HepG2 (cell line): Measurements from ENCODE around the gene OR52I1. TPM values are rescaled to one million over a fixed set of nuclear protein-coding genes. Genes with fewer than 3 reads are reported as not detected.

Experiments
- ATAC-seq: fragments of 200-7000 bp; cut with Tn5 transposase; 3 replicates; pipeline ENCODE4 v1.9.1; 2020; ENCODE audit warnings: mild to moderate bottlenecking, moderate library complexity
- BruUV-seq: library from RNA; stranded (reverse); fragments of 400-500 nt; replicated peaks from 2 replicates; lab custom pipeline; 2021; lab: Mats Ljungman, UMichigan
- CTCF ChIA-PET: fragments of 300-600 bp; formaldehyde crosslinking; extraction: SDS; loops from one replicate; lab custom pipeline; 2021; ENCODE audit warnings: low total read pairs, inconsistent platforms, low intra/inter-chr PET ratio; lab: Yijun Ruan, JAX
- POLR2A ChIA-PET: fragments of 350-600 bp; sonication (Branson Sonifier 250); formaldehyde crosslinking; loops from one replicate; lab custom pipeline; 2020; ENCODE audit warnings: antibody characterized with exemption, inconsistent platforms; lab: Yijun Ruan, JAX
- DNase-seq: peaks from one replicate; pipeline ENCODE4 v3.0.0-alpha.2; 2015; ENCODE audit warnings: low spot score
- FAIRE-seq: peaks from 3 replicates; lab custom pipeline; 2011; peaks lifted over from hg19 to GRCh38; lab: Jason Lieb, UNC
- H2AFZ ChIP-seq: one replicate; pipeline ENCODE4 v1.6.1; 2011; ENCODE audit warnings: low read length, inconsistent platforms
- H3K27ac ChIP-seq: fragments of 300-600 bp; 3 replicates; pipeline ENCODE4 v1.8.0; 2011; ENCODE audit warnings: mixed run types, mild to moderate bottlenecking, mixed read lengths, low read length, inconsistent platforms; ENCODE audit not compliant: insufficient read depth; ENCODE audit errors: extremely low read length
- H3K27me3 ChIP-seq, 2 experiments: fragments of 200-600 bp in 1 of 2; 2 replicates in 1 of 2; 3 replicates in 1 of 2; pipeline versions ENCODE4 v1.6.0 to v1.8.0; 2011; ENCODE audit warnings: low read length in 2 of 2, mild to moderate bottlenecking in 2 of 2, moderate library complexity in 2 of 2, inconsistent platforms in 1 of 2; ENCODE audit not compliant: insufficient read depth in 2 of 2, control insufficient read depth in 1 of 2
- H3K36me3 ChIP-seq, 2 experiments: fragments of 200-600 bp in 1 of 2; replicated peaks in 1 of 2; 2 replicates in 1 of 2; 3 replicates in 1 of 2; pipeline versions ENCODE4 v1.5.1 to v1.8.0; 2011; ENCODE audit warnings: low read length in 2 of 2, inconsistent platforms in 1 of 2; ENCODE audit not compliant: insufficient read depth in 2 of 2, control insufficient read depth in 1 of 2
- H3K4me1 ChIP-seq: 2 replicates; pipeline ENCODE4 v1.5.1; 2012; ENCODE audit warnings: low read length, inconsistent platforms; ENCODE audit not compliant: insufficient read depth
- H3K4me2 ChIP-seq: 2 replicates; pipeline ENCODE4 v1.6.0; 2011; ENCODE audit warnings: low read depth, low read length, inconsistent platforms
- H3K4me3 ChIP-seq, 3 experiments: fragments of 200-600 bp in 1 of 3; sonication (generic), shearing (Covaris generic) in 1 of 3; replicated peaks in 1 of 3; 2 replicates each; pipeline ENCODE4 v1.5.1; 2011 to 2016; ENCODE audit warnings: low read length in 3 of 3, inconsistent platforms in 2 of 3, low read depth in 2 of 3, mild to moderate bottlenecking in 2 of 3, control low read depth in 1 of 3, mixed read lengths in 1 of 3; ENCODE audit not compliant: insufficient read depth in 1 of 3
- H3K79me2 ChIP-seq: one replicate; pipeline ENCODE4 v1.6.1; 2011; ENCODE audit warnings: low read length, inconsistent platforms; ENCODE audit not compliant: insufficient read depth
- H3K9ac ChIP-seq: 2 replicates; pipeline ENCODE4 v1.6.0; 2011; ENCODE audit warnings: mild to moderate bottlenecking, low read depth, low read length, inconsistent platforms; ENCODE audit not compliant: insufficient read depth
- H3K9me3 ChIP-seq: 2 replicates; pipeline ENCODE4 v1.5.1; 2012; ENCODE audit warnings: mild to moderate bottlenecking, low read length
- H4K20me1 ChIP-seq: 2 replicates; pipeline ENCODE4 v1.6.0; 2011; ENCODE audit warnings: inconsistent platforms, mild to moderate bottlenecking, low read length, moderate library complexity; ENCODE audit not compliant: insufficient read depth
- CREB1 ChIP-seq, 2 experiments: fragments of 450-650 bp in 1 of 2; IDR thresholded peaks; 2 replicates each; pipeline ENCODE4 v1.6.1; 2016 to 2017; ENCODE audit warnings: control low read depth in 1 of 2, mild to moderate bottlenecking in 1 of 2, missing compliant biosample characterization in 1 of 2, missing genetic modification characterization in 1 of 2
- MIER2 ChIP-seq: IDR thresholded peaks from 2 replicates; pipeline ENCODE4 v1.6.1; 2016; ENCODE audit warnings: missing biosample characterization, missing genetic modification reagents
- SAFB2 ChIP-seq: sonication (generic); formaldehyde crosslinking; IDR thresholded peaks from 2 replicates; pipeline ENCODE4 v1.5.1; 2020; ENCODE audit warnings: missing genetic modification reagents, low read depth, mild to moderate bottlenecking, borderline replicate concordance
- ZSCAN30 ChIP-seq: sonication (generic); formaldehyde crosslinking; IDR thresholded peaks from 2 replicates; pipeline ENCODE4 v1.5.0; 2020; ENCODE audit warnings: mild to moderate bottlenecking, missing genetic modification reagents
- WGBS: methylation state at CpG from one replicate; pipeline ENCODE4 v1.1.6; 2017; ENCODE audit warnings: low lambda C conversion rate; 5-methylcytosine and 5-hydroxymethylcytosine counted together
- in situ Hi-C: cut with HindIII; loops from 2 replicates; pipeline ENCODE4 v1.10.0; 2017; ENCODE audit warnings: low pct_unique_long_range_greater_than_20kb; ENCODE audit not compliant: extremely low pct_ligation_motif_present
- intact Hi-C: fragments of 100-400 bp; cut with micrococcal nuclease; formaldehyde crosslinking; loops from one replicate; pipeline ENCODE4 v1.10.0; 2022; ENCODE audit not compliant: unreplicated experiment
- polyA plus RNA-seq, 8 experiments: library from polyadenylated mRNA; depleted of rRNA in 3 of 8; stranded (reverse) in 7 of 8; unstranded in 1 of 8; fragments of >200 nt; fragmentation: Illumina TruSeq in 4 of 8; extraction: Trizol in 4 of 8; gene quantifications; 2 replicates each; pipeline versions ENCODE4 v1.2.1 to v1.2.3, GENCODE V29; 2011 to 2016; ENCODE audit warnings: low read depth in 4 of 8, missing spikeins in 1 of 8, mixed read lengths in 1 of 8; ENCODE audit not compliant: insufficient read depth in 1 of 8
- total RNA-seq, 5 experiments: library from RNA; depleted of rRNA; stranded (reverse); fragments of >200 nt; fragmentation: Illumina TruSeq; extraction: Trizol; gene quantifications; 2 replicates each; pipeline ENCODE4 v1.2.3, GENCODE V29; 2016; ENCODE audit warnings: low read depth in 1 of 5
- TF ChIP-seq, protein P1 (sequence below), 2 experiments: fragments of 450-650 bp in 1 of 2; sonication (generic) in 1 of 2; formaldehyde crosslinking in 1 of 2; IDR thresholded peaks; 2 replicates each; pipeline versions ENCODE4 v1.6.1 to v1.8.0; 2016 to 2022; ENCODE audit warnings: antibody characterized with exemption in 1 of 2, mild to moderate bottlenecking in 1 of 2, missing genetic modification reagents in 1 of 2

Gene OR52I1
- total and polyA plus RNA-seq, 2 of the 13 experiments (the other 11 are each of a cell fraction or from before 2014, with no cell fraction given), result not detected

DNA sequence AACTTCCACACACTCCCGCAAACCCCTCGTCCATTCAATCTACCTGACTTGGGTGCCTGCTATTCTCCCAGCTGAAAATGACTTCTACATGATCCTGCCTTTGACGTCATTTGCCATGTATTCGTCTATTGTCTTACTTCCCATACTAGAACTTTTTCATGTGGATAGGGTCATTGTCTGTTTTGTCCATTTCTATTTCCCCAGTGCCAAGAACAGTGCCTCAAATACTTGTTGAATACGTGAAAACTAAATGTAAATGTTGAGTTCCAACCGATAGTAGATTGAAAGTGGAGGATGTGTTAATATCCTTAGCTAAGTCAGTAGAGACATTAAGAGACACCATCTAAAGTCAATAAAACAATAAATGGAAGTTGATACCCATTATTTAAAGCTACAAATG is 13.3 kb downstream of the OR52I1 start:
- H3K9ac ChIP-seq, result no peak overlapping the region
- BruUV-seq, result no TSS peak
- H3K4me1 ChIP-seq, result no peaks in the 10 kb centered on the region
- H3K9me3 ChIP-seq, result no peaks in the 10 kb centered on the region
- H3K79me2 ChIP-seq, result no peaks in the 10 kb centered on the region
- no peak overlapping the region for H3K4me3 ChIP-seq
- ATAC-seq, result no peak
- H3K27me3 ChIP-seq, result peaks cover 0 to 26% of the 10 kb centered on the region in 2 experiments; a peak in 1 of 5 replicates
- TF ChIP-seq CREB1 (IDR thresholded peaks at IDR 0.05), result peak; percentile 50
- no peak for TF ChIP-seq CREB1 (CRISPR knock-in tag; IDR thresholded peaks at IDR 0.05)
- no peak for TF ChIP-seq ZSCAN30 (CRISPR knock-in tag)
- no peak overlapping the region for H2AFZ ChIP-seq
- CTCF ChIA-PET, result no interaction called here
- H4K20me1 ChIP-seq, result no peaks in the 10 kb centered on the region
- H3K36me3 ChIP-seq, result no peaks in the 10 kb centered on the region
- intact Hi-C loops (no loop called here), in situ Hi-C loops (no loop called here)
- POLR2A ChIA-PET, result no interaction called here
- DNase-seq, result no peak
- H3K27ac ChIP-seq, result no peak overlapping the region
- no peak overlapping the region for H3K4me2 ChIP-seq
- no peak for FAIRE-seq
- 48% methylated on average over 6 of the region's 6 CpGs for WGBS

DNA sequence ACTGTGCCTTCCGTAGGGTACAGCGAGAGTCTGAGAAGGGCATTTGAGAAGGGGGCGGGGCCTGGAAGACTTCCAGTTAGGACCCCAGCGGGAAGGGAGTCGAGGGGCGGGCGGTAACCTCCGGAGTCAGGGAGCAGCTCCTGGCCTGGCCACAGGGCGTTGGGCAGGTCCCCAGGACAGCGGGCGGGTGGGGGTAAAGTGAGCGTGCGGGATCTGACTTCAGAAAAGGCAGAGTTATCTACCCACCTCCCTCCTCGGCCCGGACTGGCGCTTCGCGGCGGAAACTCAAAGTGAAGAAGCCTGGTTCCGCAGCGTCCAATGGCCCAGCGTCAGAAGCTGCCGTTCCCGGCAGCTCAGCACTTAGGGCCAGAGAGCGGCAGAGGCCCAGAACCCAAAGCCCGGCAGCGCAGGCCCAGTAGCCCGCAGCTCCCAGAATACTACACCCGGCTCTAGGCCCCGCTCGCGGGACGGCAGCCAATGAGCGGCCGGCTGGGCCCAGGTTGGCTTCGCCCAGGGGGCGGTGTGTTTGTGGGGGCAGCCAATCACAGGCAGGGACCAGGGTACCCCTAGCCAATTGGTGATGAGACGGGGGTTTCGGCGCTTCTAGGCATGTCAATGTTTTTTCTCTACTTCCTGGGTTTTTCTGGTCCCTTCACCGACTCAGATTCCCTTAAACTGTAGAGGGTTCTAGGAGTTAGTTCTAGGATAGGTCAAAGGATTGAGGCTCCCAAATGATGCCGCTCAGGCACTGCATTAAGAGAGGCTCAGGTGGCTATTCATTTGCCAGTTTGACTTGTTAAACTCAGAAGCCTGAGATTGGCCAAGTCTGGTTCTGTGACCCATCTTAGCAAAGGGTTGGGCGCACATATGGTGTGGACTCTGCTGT is 14.2 kb downstream of the OR52I1 start, which contains the start of gene TRIM68:
TSS of gene TRIM68 (minus strand) at position 451 of the 886 bp plus-strand sequence. CDS start 2,727 bp downstream, outside the sequence.
- DNase-seq (no peak), ATAC-seq (no peak), FAIRE-seq (no peak)
- H3K4me2 ChIP-seq, result no peak within 1 kb of the TSS
- POLR2A ChIA-PET, result no interaction called here
- no peaks in the 10 kb centered on the region for H3K9me3 ChIP-seq
- H3K4me3 ChIP-seq, result no peak within 1 kb of the TSS
- H3K27ac ChIP-seq, result no peak within 1 kb of the TSS
- intact Hi-C loops, result no loop called here
- peaks cover 0 to 20% of the 10 kb centered on the region in 2 experiments; a peak in 1 of 5 replicates for H3K27me3 ChIP-seq
- CTCF ChIA-PET, result no interaction called here
- no peak within 1 kb of the TSS for H2AFZ ChIP-seq
- 43% methylated on average over 18 of the region's 43 CpGs for WGBS
- no peak within 1 kb of the TSS for H3K9ac ChIP-seq
- no peaks in the 10 kb centered on the region for H3K36me3 ChIP-seq
- H3K4me1 ChIP-seq, result no peaks in the 10 kb centered on the region
- BruUV-seq, result no TSS peak
- in situ Hi-C loops, result no loop called here
- H4K20me1 ChIP-seq, result no peaks in the 10 kb centered on the region
- no peaks in the 10 kb centered on the region for H3K79me2 ChIP-seq
- no peak for TF ChIP-seq SAFB2
- no peak for TF ChIP-seq CREB1 (IDR thresholded peaks at IDR 0.05)
- TF ChIP-seq CREB1 (CRISPR knock-in tag; IDR thresholded peaks at IDR 0.05), result no peak
- TF ChIP-seq, protein P1, sequence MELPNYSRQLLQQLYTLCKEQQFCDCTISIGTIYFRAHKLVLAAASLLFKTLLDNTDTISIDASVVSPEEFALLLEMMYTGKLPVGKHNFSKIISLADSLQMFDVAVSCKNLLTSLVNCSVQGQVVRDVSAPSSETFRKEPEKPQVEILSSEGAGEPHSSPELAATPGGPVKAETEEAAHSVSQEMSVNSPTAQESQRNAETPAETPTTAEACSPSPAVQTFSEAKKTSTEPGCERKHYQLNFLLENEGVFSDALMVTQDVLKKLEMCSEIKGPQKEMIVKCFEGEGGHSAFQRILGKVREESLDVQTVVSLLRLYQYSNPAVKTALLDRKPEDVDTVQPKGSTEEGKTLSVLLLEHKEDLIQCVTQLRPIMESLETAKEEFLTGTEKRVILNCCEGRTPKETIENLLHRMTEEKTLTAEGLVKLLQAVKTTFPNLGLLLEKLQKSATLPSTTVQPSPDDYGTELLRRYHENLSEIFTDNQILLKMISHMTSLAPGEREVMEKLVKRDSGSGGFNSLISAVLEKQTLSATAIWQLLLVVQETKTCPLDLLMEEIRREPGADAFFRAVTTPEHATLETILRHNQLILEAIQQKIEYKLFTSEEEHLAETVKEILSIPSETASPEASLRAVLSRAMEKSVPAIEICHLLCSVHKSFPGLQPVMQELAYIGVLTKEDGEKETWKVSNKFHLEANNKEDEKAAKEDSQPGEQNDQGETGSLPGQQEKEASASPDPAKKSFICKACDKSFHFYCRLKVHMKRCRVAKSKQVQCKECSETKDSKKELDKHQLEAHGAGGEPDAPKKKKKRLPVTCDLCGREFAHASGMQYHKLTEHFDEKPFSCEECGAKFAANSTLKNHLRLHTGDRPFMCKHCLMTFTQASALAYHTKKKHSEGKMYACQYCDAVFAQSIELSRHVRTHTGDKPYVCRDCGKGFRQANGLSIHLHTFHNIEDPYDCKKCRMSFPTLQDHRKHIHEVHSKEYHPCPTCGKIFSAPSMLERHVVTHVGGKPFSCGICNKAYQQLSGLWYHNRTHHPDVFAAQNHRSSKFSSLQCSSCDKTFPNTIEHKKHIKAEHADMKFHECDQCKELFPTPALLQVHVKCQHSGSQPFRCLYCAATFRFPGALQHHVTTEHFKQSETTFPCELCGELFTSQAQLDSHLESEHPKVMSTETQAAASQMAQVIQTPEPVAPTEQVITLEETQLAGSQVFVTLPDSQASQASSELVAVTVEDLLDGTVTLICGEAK (IDR thresholded peaks at IDR 0.05), result no peak
- TF ChIP-seq, protein P1 (CRISPR knock-in tag; IDR thresholded peaks at IDR 0.05), result no peak
- TF ChIP-seq MIER2 (CRISPR knock-in tag), result no peak
